ENCODE data around the gene MORN1. TPM values are rescaled to one million over a fixed set of nuclear protein-coding genes. Genes with fewer than 3 reads are reported as not detected.
"Not testable (repeated sequence)": the region's sequence is repeated elsewhere in the genome, so short reads cannot be mapped to it uniquely, and the experiment has no call there.

The MORN1 gene
- total RNA-seq, 4 donors from 2014 or later, result 4.9 to 21.5 (median 15.9) TPM

- H3K4me1 ChIP-seq, result peaks cover 0 to 4% (median 0%) of the 10 kb centered on the region in 4 donors
- no peak for DNase-seq
- no peaks in the 10 kb centered on the region for H3K36me3 ChIP-seq
- no peak overlapping the region for H3K4me3 ChIP-seq
- TF ChIP-seq POLR2A (IDR thresholded peaks at IDR 0.05), result no peak
- TF ChIP-seq CTCF (IDR thresholded peaks at IDR 0.05), result no peak
- H3K9me3 ChIP-seq, result no peaks in the 10 kb centered on the region
- no peak overlapping the region for H3K27ac ChIP-seq
- no peaks in the 10 kb centered on the region for H3K27me3 ChIP-seq
These were observed 57.0 kb downstream of the MORN1 start for GRCh38 chr1:2334366-2334765.

GRCh38 chr1:2331580-2331979 is 59.8 kb downstream of the MORN1 start:
- not testable (repeated sequence) for H3K27me3 ChIP-seq, H3K9me3 ChIP-seq, DNase-seq, H3K4me1 ChIP-seq, H3K4me3 ChIP-seq, H3K36me3 ChIP-seq
- peak overlapping the region in 1 of 4 donors; percentile 35 for H3K27ac ChIP-seq

- H3K27ac ChIP-seq, result peak overlapping the region in 2 of 4 donors; percentile 19 to 35
- no peaks in the 10 kb centered on the region for H3K36me3 ChIP-seq
- no peaks in the 10 kb centered on the region for H3K27me3 ChIP-seq
- H3K9me3 ChIP-seq, result no peaks in the 10 kb centered on the region
- TF ChIP-seq POLR2A (IDR thresholded peaks at IDR 0.05), result no peak
- no peak for TF ChIP-seq CTCF (IDR thresholded peaks at IDR 0.05)
- H3K4me3 ChIP-seq, result no peak overlapping the region
- no peak for DNase-seq
- peaks cover 0 to 4% (median 0%) of the 10 kb centered on the region in 4 donors for H3K4me1 ChIP-seq
These were observed 60.2 kb downstream of the MORN1 start for GRCh38 chr1:2331200-2331544.

GRCh38 chr1:2330519-2331199 is 60.7 kb downstream of the MORN1 start:
- Histone ChIP-seq H3K9me3 (no peaks in the 10 kb centered on the region), H3K27ac (peak overlapping the region in 2 of 4 donors; percentile 19 to 35), H3K4me3 (no peak overlapping the region), H3K4me1 (peaks cover 0 to 4% (median 0%) of the 10 kb centered on the region in 4 donors), H3K36me3 (no peaks in the 10 kb centered on the region), H3K27me3 (no peaks in the 10 kb centered on the region)
- DNase-seq, result no peak
- TF ChIP-seq CTCF (IDR thresholded peaks at IDR 0.05) (no peak), POLR2A (IDR thresholded peaks at IDR 0.05) (no peak)

- TF ChIP-seq POLR2A (IDR thresholded peaks at IDR 0.05), result no peak
- no peak for TF ChIP-seq CTCF (IDR thresholded peaks at IDR 0.05)
- Histone ChIP-seq H3K4me1 (peaks cover 0 to 4% (median 0%) of the 10 kb centered on the region in 4 donors), H3K27me3 (no peaks in the 10 kb centered on the region), H3K9me3 (no peaks in the 10 kb centered on the region), H3K4me3 (no peak overlapping the region), H3K27ac (no peak overlapping the region), H3K36me3 (no peaks in the 10 kb centered on the region)
- no peak for DNase-seq
These were observed 61.3 kb downstream of the MORN1 start for GRCh38 chr1:2330035-2330434.

- Histone ChIP-seq H3K27ac (no peak overlapping the region), H3K4me1 (peaks cover 0 to 4% (median 0%) of the 10 kb centered on the region in 4 donors), H3K4me3 (no peak overlapping the region), H3K36me3 (no peaks in the 10 kb centered on the region), H3K27me3 (no peaks in the 10 kb centered on the region), H3K9me3 (no peaks in the 10 kb centered on the region)
- TF ChIP-seq POLR2A (IDR thresholded peaks at IDR 0.05), result no peak
- no peak for TF ChIP-seq CTCF (IDR thresholded peaks at IDR 0.05)
- DNase-seq, result no peak
These were observed 62.5 kb downstream of the MORN1 start for GRCh38 chr1:2328676-2329455.
